ENCODE data around the gene HMX1. TPM values are rescaled to one million over a fixed set of nuclear protein-coding genes. Genes with fewer than 3 reads are reported as not detected.

HMX1 gene
- total and polyA plus RNA-seq, 2 donors (not counting 3 experiments of a cell fraction or from before 2014, with no cell fraction given) = not detected

DNA sequence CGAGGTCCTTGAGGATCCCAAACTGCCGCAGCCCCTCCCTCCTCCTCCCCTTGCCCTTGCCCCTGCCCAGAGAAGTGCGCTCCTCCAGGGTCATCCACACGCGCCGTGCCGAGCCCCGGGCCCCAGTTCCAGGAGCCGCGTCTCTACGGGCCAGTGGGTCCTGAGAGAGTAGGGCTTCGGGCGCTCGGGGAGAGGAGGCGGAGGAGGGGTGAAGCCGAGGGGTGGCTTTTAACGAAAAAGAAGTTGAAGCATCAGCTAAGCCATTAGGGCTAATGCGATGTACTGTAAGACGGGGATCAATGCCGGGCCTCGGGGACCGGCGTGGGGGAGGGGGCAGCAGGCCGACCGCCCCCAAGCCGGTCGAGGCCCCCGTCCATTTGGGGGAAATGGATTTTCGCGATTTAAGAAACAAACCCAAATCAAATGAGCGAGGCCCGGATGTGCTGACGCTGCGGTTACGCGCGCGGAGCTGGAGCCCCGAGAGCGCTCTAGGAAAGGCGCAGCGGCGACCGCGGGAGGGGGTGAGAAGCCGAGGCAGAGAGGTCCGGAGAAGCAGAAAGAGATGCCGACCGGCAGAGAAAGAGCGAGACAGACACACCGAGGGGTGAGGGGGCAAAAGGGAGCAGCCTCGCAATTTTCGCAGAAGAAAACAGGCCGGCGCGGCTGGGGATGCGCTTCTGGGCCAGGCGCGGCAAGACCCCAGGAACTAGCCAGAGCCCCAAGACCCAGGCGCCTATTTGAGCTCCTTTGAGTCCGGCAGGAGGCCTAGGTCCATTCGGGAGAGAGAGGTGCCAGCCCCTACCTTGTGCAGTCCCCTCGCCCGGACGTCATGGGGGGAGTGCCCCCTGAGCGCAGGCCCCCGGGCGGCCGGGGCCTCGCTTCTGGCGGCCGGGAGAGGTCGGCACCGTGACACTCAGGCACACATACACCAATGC lies 13.6 kb downstream of the HMX1 start:
- DNase-seq (ENCODE audit: low read depth, low spot score) (no peak), FAIRE-seq (no peak)
- Histone ChIP-seq H3K4me3 (replicated peaks in 1 of 3; ENCODE audit: insufficient read depth in 1 of 3, low read depth in 1 of 3, low read length in 3 of 3) (no peak overlapping the region), H3K36me3 (ENCODE audit: control insufficient read depth in 2 of 2, extremely low read depth in 1 of 2, insufficient read depth in 2 of 2, low read length in 2 of 2) (no peaks in the 10 kb centered on the region), H2AFZ (ENCODE audit: low read depth, low read length) (no peak overlapping the region), H3K9me1 (replicated peaks; ENCODE audit: control insufficient read depth, extremely low read depth, insufficient read depth, low read length) (no peaks in the 10 kb centered on the region), H3K9ac (replicated peaks; ENCODE audit: extremely low read depth, insufficient read depth, low read length) (no peak overlapping the region), H3K4me1 (ENCODE audit: control insufficient read depth, extremely low read depth, insufficient read depth, low read length) (no peaks in the 10 kb centered on the region), H3K27me3 (ENCODE audit: control insufficient read depth in 2 of 2, insufficient read depth in 2 of 2, low read length in 2 of 2) (peaks cover 73 to 85% of the 10 kb centered on the region in 2 experiments), H4K20me1 (replicated peaks; ENCODE audit: control insufficient read depth, extremely low read depth, insufficient read depth, low read length) (no peaks in the 10 kb centered on the region), H3K4me2 (ENCODE audit: insufficient read depth, low read length) (no peak overlapping the region), H3K9me3 (replicated peaks; ENCODE audit: control insufficient read depth, insufficient read depth, low read length) (no peaks in the 10 kb centered on the region), H3K27ac (ENCODE audit: insufficient read depth, low read depth, low read length) (no peak overlapping the region), H3K79me2 (ENCODE audit: control insufficient read depth, insufficient read depth, low read length) (no peaks in the 10 kb centered on the region)
- BruUV-seq (replicated peaks) = no TSS peak
- CTCF ChIA-PET = no interaction called here
- intact Hi-C loops (cut with micrococcal nuclease) = no loop called here
- TF ChIP-seq EZH2 (IDR thresholded peaks at IDR 0.05; ENCODE audit: borderline replicate concordance, low read depth, low read length, severe bottlenecking) (peak; percentile 69), POLR2AphosphoS5 (IDR thresholded peaks at IDR 0.05; ENCODE audit: insufficient read depth, low read depth, low read length) (no peak)
- POLR2A ChIA-PET = no interaction called here
- dilution Hi-C loops (cut with MboI; ENCODE audit: extremely low pct_ligation_motif_present, low sequenced_read_pairs) = no loop called here

DNA sequence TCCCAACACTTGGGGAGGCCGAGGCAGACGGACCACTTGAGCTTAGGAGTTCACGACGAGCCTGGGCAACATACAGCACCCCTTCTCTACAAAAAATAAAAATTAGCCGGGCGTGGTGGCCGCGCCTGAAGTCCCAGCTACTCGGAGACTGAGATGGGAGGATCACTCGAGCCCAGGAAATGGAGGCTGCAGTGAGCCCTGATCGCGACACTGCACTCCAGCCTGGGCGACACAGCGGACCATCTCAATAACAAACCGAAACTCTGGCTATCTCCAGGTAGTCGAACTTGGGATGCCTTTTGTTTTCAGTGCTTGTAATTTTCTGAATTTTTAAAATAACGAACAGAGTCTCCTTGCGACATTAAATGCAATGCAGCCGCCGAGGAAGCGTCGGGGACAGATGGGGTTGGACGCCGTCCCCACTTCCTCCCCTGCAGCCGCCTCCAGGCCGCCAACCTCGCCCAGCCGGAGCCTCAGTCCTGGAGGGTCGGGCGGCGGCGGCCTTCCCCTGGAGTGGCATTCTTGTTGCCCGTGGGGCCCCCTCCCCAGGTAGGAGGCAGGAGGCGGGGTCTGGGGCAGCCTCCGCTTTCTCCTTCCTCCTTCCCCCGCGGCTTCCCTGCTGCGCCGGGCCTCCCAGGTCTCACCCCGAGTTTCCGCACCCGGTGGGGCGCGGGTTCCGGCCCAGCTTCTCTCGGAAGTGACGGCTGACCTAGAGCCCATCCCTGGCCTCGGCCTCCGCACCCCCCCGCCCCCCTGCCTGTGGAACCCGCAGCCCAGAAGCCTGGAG lies 14.6 kb downstream of the HMX1 start:
- ChIA-PET POLR2A (no interaction called here), CTCF (interaction anchor here (1.2 kb wide), 1 partner anchor 11 kb away, joined by 4 read pairs; no protein-coding TSS in a partner anchor)
- H3K9ac ChIP-seq (replicated peaks; ENCODE audit: extremely low read depth, insufficient read depth, low read length) = no peak overlapping the region
- DNase-seq (ENCODE audit: low read depth, low spot score) (no peak), FAIRE-seq (no peak)
- H2AFZ ChIP-seq (ENCODE audit: low read depth, low read length) = no peak overlapping the region
- peaks cover 64 to 75% of the 10 kb centered on the region in 2 experiments for H3K27me3 ChIP-seq (ENCODE audit: control insufficient read depth in 2 of 2, insufficient read depth in 2 of 2, low read length in 2 of 2)
- BruUV-seq (replicated peaks) = no TSS peak
- H3K9me1 ChIP-seq (replicated peaks; ENCODE audit: control insufficient read depth, extremely low read depth, insufficient read depth, low read length) = no peaks in the 10 kb centered on the region
- TF ChIP-seq, protein P1, sequence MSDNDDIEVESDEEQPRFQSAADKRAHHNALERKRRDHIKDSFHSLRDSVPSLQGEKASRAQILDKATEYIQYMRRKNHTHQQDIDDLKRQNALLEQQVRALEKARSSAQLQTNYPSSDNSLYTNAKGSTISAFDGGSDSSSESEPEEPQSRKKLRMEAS (IDR thresholded peaks at IDR 0.05; ENCODE audit: insufficient read depth, insufficient read length) = no peak
- TF ChIP-seq EZH2 (IDR thresholded peaks at IDR 0.05; ENCODE audit: borderline replicate concordance, low read depth, low read length, severe bottlenecking) = peak; percentile 82
- no peaks in the 10 kb centered on the region for H4K20me1 ChIP-seq (replicated peaks; ENCODE audit: control insufficient read depth, extremely low read depth, insufficient read depth, low read length)
- H3K9me3 ChIP-seq (replicated peaks; ENCODE audit: control insufficient read depth, insufficient read depth, low read length) = no peaks in the 10 kb centered on the region
- no peak overlapping the region for H3K4me3 ChIP-seq (replicated peaks in 1 of 3; ENCODE audit: insufficient read depth in 1 of 3, low read depth in 1 of 3, low read length in 3 of 3)
- no peak overlapping the region for H3K27ac ChIP-seq (ENCODE audit: insufficient read depth, low read depth, low read length)
- no peaks in the 10 kb centered on the region for H3K79me2 ChIP-seq (ENCODE audit: control insufficient read depth, insufficient read depth, low read length)
- no peaks in the 10 kb centered on the region for H3K4me1 ChIP-seq (ENCODE audit: control insufficient read depth, extremely low read depth, insufficient read depth, low read length)
- H3K36me3 ChIP-seq (ENCODE audit: control insufficient read depth in 2 of 2, extremely low read depth in 1 of 2, insufficient read depth in 2 of 2, low read length in 2 of 2) = no peaks in the 10 kb centered on the region
- dilution Hi-C loops (cut with MboI; ENCODE audit: extremely low pct_ligation_motif_present, low sequenced_read_pairs) (no loop called here), intact Hi-C loops (cut with micrococcal nuclease) (no loop called here)
- no peak overlapping the region for H3K4me2 ChIP-seq (ENCODE audit: insufficient read depth, low read length)
